Epithelial cell of proximal tubule (primary cell): ENCODE data around the gene RASA3. TPM values are rescaled to one million over a fixed set of nuclear protein-coding genes. Genes with fewer than 3 reads are reported as not detected.

Experiments
- DNase-seq: peaks from one replicate; pipeline ENCODE4 v3.0.0-alpha.2; 2011; ENCODE audit warnings: low read depth
- H3K4me3 ChIP-seq: 2 replicates; pipeline ENCODE4 v1.5.1; 2011; ENCODE audit warnings: low read depth, mild to moderate bottlenecking, low read length
- total RNA-seq: library from RNA; depleted of rRNA; stranded (reverse); fragments of >200 nt; gene quantifications from 2 replicates; pipeline ENCODE4 v1.2.3, GENCODE V29; 2015
- TF ChIP-seq, protein P1 (sequence below): conservative IDR thresholded peaks from 2 replicates; pipeline ENCODE4 v1.5.1; 2012; ENCODE audit warnings: low read depth, mild to moderate bottlenecking, low read length

RASA3 gene
- total RNA-seq, 1 donor from 2014 or later, result 25.7 TPM

DNA sequence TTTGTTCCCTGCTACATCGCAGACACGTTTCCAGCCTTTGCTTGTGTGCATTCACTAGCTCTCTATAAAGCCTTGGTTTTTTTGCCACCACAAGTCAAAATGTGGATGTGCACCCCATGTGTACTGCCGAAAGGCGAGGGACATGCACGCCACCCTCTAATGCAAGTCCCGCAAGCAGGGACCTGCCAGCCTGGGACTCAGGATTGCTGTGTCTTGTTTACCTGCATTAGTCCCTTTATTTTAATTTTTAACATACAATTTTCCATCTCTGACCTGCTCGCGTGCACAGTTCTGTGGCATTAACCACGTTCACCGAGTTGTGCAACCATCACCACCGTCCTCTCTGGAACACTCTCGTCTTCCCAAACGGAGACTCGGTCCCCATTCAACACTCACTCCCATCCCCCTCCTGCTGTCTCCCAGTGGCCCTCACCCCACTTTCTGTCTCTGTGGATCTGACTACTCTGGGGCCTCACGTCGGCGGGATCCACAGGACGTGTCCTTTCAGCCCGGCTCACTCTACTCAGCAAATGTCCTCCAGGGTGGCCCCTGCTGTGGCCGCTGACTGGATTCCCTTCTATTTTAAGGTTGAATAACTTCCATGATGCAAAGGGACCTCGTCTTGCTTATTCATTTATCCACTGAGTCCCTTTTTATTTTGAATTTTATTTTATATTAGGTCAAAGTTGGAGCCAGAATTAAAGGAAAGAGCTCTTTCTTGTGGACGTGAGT is 58.4 kb downstream of the RASA3 start:
- no peak for DNase-seq
- H3K4me3 ChIP-seq, result no peak overlapping the region
- TF ChIP-seq, protein P1, sequence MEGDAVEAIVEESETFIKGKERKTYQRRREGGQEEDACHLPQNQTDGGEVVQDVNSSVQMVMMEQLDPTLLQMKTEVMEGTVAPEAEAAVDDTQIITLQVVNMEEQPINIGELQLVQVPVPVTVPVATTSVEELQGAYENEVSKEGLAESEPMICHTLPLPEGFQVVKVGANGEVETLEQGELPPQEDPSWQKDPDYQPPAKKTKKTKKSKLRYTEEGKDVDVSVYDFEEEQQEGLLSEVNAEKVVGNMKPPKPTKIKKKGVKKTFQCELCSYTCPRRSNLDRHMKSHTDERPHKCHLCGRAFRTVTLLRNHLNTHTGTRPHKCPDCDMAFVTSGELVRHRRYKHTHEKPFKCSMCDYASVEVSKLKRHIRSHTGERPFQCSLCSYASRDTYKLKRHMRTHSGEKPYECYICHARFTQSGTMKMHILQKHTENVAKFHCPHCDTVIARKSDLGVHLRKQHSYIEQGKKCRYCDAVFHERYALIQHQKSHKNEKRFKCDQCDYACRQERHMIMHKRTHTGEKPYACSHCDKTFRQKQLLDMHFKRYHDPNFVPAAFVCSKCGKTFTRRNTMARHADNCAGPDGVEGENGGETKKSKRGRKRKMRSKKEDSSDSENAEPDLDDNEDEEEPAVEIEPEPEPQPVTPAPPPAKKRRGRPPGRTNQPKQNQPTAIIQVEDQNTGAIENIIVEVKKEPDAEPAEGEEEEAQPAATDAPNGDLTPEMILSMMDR, result no peak

DNA sequence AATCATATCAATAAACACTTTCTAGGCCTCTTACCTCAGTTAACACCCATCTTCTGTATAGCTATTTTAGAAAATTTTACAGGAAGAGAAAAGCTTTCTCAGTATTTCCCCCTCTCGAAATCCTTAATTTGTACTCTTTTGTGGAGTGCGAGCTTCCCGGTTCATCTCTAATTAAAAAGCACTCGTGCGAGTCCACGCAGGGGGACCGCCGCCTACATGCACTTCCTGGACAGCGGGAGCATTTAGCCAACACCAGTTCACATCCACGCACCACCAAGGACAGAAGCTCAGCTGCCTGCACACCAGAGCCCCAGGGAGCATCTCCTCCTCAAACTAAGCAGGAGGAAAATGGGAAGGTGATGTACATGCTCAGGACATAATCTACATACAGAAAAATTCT is 60.0 kb downstream of the RASA3 start:
- TF ChIP-seq, protein P1, result no peak
- no peak overlapping the region for H3K4me3 ChIP-seq
- DNase-seq, result no peak

DNA sequence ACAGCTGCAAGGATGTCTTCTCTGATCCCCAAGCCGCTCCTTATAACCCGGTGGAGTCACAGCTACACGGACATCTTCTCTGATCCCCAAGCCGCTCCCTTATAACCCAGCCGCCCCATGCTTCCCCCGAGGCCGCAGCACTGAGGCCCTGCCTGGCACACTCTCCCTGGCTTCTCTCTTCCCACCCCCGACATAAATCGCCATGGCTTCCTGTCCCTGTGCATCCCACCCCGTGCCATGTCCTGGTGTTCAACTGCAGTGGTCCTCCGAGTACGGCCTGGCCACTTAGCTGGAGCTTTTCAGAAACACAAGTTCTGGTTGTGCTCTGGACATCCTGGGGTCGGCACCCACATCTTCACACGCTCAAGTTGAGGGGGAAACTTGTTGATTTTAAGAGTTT is 60.4 kb downstream of the RASA3 start:
- TF ChIP-seq, protein P1, result no peak
- no peak for DNase-seq

DNA sequence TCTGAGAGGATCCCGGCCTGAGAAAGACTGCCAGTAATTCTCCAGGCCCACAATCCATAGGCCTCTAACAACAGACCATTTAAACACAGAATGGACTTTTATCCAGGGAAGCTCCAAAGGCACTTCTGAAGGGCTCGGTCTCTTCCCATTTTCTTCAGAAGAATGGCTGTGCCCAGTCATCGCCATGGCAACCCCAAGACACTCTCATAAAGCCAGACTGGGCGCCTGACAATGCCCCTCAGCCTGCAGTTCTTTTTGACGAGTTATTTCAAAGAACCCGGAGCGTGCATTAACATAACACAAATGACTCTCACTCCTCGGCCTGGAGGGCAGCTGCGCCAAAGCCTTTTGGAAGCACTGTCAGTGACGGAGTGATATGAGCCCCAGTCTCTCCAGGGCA is 61.0 kb downstream of the RASA3 start:
- H3K4me3 ChIP-seq, result no peak overlapping the region
- TF ChIP-seq, protein P1, result no peak
- no peak for DNase-seq

More for the DNA sequence above, 60.4 kb downstream of the RASA3 start:
- H3K4me3 ChIP-seq, result no peak overlapping the region

DNA sequence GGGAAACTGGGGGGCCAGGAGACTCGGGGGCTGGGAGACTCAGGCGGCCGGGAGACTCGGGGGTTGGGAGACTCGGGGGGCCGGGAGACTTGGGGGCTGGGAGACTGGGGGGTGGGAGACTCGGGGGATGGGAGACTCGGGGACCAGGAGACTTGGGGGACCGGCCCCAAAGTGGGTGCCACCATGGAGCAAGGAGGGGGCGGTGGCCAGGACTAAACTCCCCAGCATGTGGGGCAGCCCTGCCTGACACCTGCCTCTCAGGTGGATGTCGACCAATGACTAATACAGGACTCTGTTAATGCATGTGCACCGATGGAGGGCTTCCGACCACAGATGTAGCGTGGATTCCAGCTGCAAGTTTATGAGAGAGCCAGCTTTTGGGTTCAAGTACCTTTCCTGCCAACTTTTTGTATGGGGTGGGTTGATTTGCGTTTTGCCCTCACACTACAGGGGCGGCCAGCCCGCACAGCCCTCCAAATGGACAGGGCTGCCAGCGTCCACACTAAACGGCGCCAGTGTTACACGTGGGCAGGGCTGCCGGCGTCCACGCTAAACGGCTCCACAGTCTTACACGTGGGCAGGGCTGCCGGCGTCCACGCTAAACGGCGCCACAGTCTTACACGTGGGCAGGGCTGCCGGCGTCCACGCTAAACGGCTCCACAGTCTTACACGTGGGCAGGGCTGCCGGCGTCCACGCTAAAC is 62.2 kb downstream of the RASA3 start:
- TF ChIP-seq, protein P1, result no peak
- H3K4me3 ChIP-seq, result no peak overlapping the region
- no peak for DNase-seq

DNA sequence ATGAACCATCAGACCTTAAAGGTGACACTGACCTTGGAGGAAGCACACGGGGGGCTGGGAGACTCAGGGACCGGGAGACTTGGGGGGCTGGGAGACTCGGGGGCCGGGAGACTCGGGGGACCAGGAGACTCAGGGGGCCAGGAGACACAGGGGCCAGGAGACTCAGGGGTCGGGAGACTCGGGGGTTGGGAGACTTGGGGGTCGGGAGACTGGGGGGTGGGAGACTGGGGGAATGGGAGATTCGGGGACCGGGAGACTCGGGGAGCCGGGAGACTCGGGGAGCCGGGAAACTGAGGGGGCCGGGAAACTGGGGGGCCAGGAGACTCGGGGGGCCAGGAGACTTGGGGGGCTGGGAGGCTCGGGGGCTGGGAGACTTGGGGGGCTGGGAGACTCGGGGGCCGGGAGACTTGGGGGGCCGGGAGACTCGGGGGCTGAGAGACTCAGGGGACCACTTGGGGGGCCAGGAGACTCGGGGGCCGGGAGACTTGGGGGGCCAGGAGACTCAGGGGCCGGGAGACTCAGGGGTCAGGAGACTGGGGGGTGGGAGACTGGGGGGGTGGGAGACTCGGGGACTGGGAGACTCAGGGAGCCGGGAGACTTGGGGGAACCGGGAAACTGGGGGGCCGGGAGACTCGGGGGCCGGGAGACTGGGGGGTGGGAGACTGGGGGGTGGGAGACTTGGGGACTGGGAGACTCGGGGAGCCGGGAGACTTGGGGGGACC is 62.9 kb downstream of the RASA3 start:
- TF ChIP-seq, protein P1, result no peak
- no peak overlapping the region for H3K4me3 ChIP-seq

More for the DNA sequence above, 62.9 kb downstream of the RASA3 start:
- DNase-seq, result no peak
